Neuron (in vitro differentiated cells): ENCODE results near the gene PROM2.

ENCODE experiments used
- H2AFZ ChIP-seq: one replicate; pipeline ENCODE4 v1.6.1; 2013; ENCODE audit warnings: low read depth, mild to moderate bottlenecking, inconsistent platforms, low read length, moderate library complexity
- H3K27me3 ChIP-seq: one replicate; pipeline ENCODE4 v1.6.1; 2013; ENCODE audit warnings: low read length; ENCODE audit not compliant: insufficient read depth
- H3K36me3 ChIP-seq: one replicate; pipeline ENCODE4 v1.6.1; 2013; ENCODE audit warnings: low read length; ENCODE audit not compliant: insufficient read depth
- H3K4me1 ChIP-seq: one replicate; pipeline ENCODE4 v1.6.1; 2013; ENCODE audit warnings: low read length; ENCODE audit not compliant: insufficient read depth
- H3K4me3 ChIP-seq: 2 replicates; pipeline ENCODE4 v1.5.1; 2013; ENCODE audit warnings: mild to moderate bottlenecking, low read length, moderate library complexity
- H3K9me3 ChIP-seq: one replicate; pipeline ENCODE4 v1.6.1; 2013; ENCODE audit warnings: low read length

Gene PROM2

GRCh38 chr2:95329891-95330793 lies 55.9 kb downstream of the PROM2 start:
- Histone ChIP-seq H3K4me1 (no peaks in the 10 kb centered on the region), H3K27me3 (no peaks in the 10 kb centered on the region), H3K9me3 (no peaks in the 10 kb centered on the region), H3K4me3 (no peak overlapping the region), H3K36me3 (no peaks in the 10 kb centered on the region), H2AFZ (no peak overlapping the region)

GRCh38 chr2:95330794-95331338 lies 56.6 kb downstream of the PROM2 start:
- Histone ChIP-seq H3K4me3 (no peak overlapping the region), H3K9me3 (no peaks in the 10 kb centered on the region), H3K27me3 (no peaks in the 10 kb centered on the region), H3K4me1 (no peaks in the 10 kb centered on the region), H2AFZ (no peak overlapping the region), H3K36me3 (no peaks in the 10 kb centered on the region)

- no peaks in the 10 kb centered on the region for H3K27me3 ChIP-seq
- H3K36me3 ChIP-seq = no peaks in the 10 kb centered on the region
- no peaks in the 10 kb centered on the region for H3K9me3 ChIP-seq
- H3K4me1 ChIP-seq = no peaks in the 10 kb centered on the region
- H3K4me3 ChIP-seq = no peak overlapping the region
- no peak overlapping the region for H2AFZ ChIP-seq
Measured at GRCh38 chr2:95331606-95332005, 57.4 kb downstream of the PROM2 start.

GRCh38 chr2:95332036-95332435 lies 57.8 kb downstream of the PROM2 start:
- Histone ChIP-seq H3K4me1 (no peaks in the 10 kb centered on the region), H2AFZ (no peak overlapping the region), H3K27me3 (no peaks in the 10 kb centered on the region)

GRCh38 chr2:95333056-95333455 lies 58.8 kb downstream of the PROM2 start:
- Histone ChIP-seq H3K9me3 (no peaks in the 10 kb centered on the region), H3K27me3 (peaks cover under 1% of the 10 kb centered on the region)

More at GRCh38 chr2:95332036-95332435, 57.8 kb downstream of the PROM2 start:
- Histone ChIP-seq H3K4me3 (no peak overlapping the region), H3K36me3 (no peaks in the 10 kb centered on the region), H3K9me3 (no peaks in the 10 kb centered on the region)

GRCh38 chr2:95333888-95334338 lies 59.7 kb downstream of the PROM2 start:
- no peaks in the 10 kb centered on the region for H3K4me1 ChIP-seq
- H3K27me3 ChIP-seq = peaks cover 2% of the 10 kb centered on the region
- H2AFZ ChIP-seq = no peak overlapping the region
- no peaks in the 10 kb centered on the region for H3K36me3 ChIP-seq
- no peak overlapping the region for H3K4me3 ChIP-seq
- H3K9me3 ChIP-seq = no peaks in the 10 kb centered on the region

More at GRCh38 chr2:95333056-95333455, 58.8 kb downstream of the PROM2 start:
- no peaks in the 10 kb centered on the region for H3K36me3 ChIP-seq
- no peak overlapping the region for H3K4me3 ChIP-seq
- H3K4me1 ChIP-seq = no peaks in the 10 kb centered on the region
- no peak overlapping the region for H2AFZ ChIP-seq

- H3K9me3 ChIP-seq = no peaks in the 10 kb centered on the region
- H3K27me3 ChIP-seq = peaks cover 2% of the 10 kb centered on the region
- H3K4me3 ChIP-seq = no peak overlapping the region
- H3K36me3 ChIP-seq = no peaks in the 10 kb centered on the region
- H3K4me1 ChIP-seq = no peaks in the 10 kb centered on the region
- H2AFZ ChIP-seq = no peak overlapping the region
Measured at GRCh38 chr2:95334916-95335641, 60.8 kb downstream of the PROM2 start.

- Histone ChIP-seq H3K4me3 (no peak overlapping the region), H3K9me3 (no peaks in the 10 kb centered on the region), H3K36me3 (no peaks in the 10 kb centered on the region), H2AFZ (no peak overlapping the region), H3K27me3 (peaks cover 7% of the 10 kb centered on the region), H3K4me1 (no peaks in the 10 kb centered on the region)
Measured at GRCh38 chr2:95336406-95336805, 62.2 kb downstream of the PROM2 start.

- Histone ChIP-seq H2AFZ (no peak overlapping the region), H3K9me3 (no peaks in the 10 kb centered on the region), H3K36me3 (no peaks in the 10 kb centered on the region), H3K4me3 (no peak overlapping the region), H3K4me1 (no peaks in the 10 kb centered on the region), H3K27me3 (peaks cover 10% of the 10 kb centered on the region)
Measured at GRCh38 chr2:95337829-95338228, 63.6 kb downstream of the PROM2 start.
